SK-N-SH treated with all-trans-retinoic acid at 6 μM for 48 hours (cell line): ENCODE results near the gene ITPRIPL2.

ENCODE experiments used
- ATAC-seq: fragments of 200-7000 bp; cut with Tn5 transposase; 3 replicates; pipeline ENCODE4 v1.9.1; 2020; ENCODE audit warnings: mild to moderate bottlenecking, moderate library complexity
- BACH2 ChIP-seq: fragments of 250-450 bp; sonication (Bioruptor Pico); IDR thresholded peaks from 2 replicates; pipeline ENCODE4 v1.9.0; 2021; ENCODE audit warnings: mild to moderate bottlenecking, borderline replicate concordance
- ESRRG ChIP-seq: fragments of 250-450 bp; sonication (Bioruptor Pico); IDR thresholded peaks from 2 replicates; pipeline ENCODE4 v1.6.1; 2021; ENCODE audit warnings: mild to moderate bottlenecking
- ISL1 ChIP-seq: fragments of 250-450 bp; sonication (Bioruptor Pico); IDR thresholded peaks from 2 replicates; pipeline ENCODE4 v2.1.2; 2022; ENCODE audit warnings: mild to moderate bottlenecking, moderate library complexity
- PPARA ChIP-seq: fragments of 250-450 bp; sonication (Bioruptor Pico); IDR thresholded peaks from 2 replicates; pipeline ENCODE4 v1.5.0; 2020; ENCODE audit warnings: mild to moderate bottlenecking, borderline replicate concordance
- RARB ChIP-seq: fragments of 250-450 bp; sonication (Bioruptor Pico); IDR thresholded peaks from 2 replicates; pipeline ENCODE4 v1.8.0; 2021; ENCODE audit warnings: mild to moderate bottlenecking, moderate library complexity
- SNAI2 ChIP-seq: fragments of 250-450 bp; sonication (Bioruptor Pico); IDR thresholded peaks from 2 replicates; pipeline ENCODE4 v1.5.0; 2020; ENCODE audit warnings: mild to moderate bottlenecking, moderate library complexity
- TCF4 ChIP-seq: fragments of 250-450 bp; sonication (Bioruptor Pico); IDR thresholded peaks from 2 replicates; pipeline ENCODE4 v1.8.0; 2021; ENCODE audit warnings: mild to moderate bottlenecking, moderate library complexity, borderline replicate concordance
- ZC3H10 ChIP-seq: fragments of 250-450 bp; sonication (Bioruptor Pico); IDR thresholded peaks from 2 replicates; pipeline ENCODE4 v1.5.1; 2021; ENCODE audit warnings: mild to moderate bottlenecking, moderate library complexity
- ZFP3 ChIP-seq: fragments of 250-450 bp; sonication (Bioruptor Pico); IDR thresholded peaks from 2 replicates; pipeline ENCODE4 v1.5.0; 2020; ENCODE audit warnings: mild to moderate bottlenecking, moderate library complexity
- ZFP30 ChIP-seq: fragments of 450-650 bp; formaldehyde crosslinking; IDR thresholded peaks from 2 replicates; pipeline ENCODE4 v1.5.0; 2022; ENCODE audit warnings: mild to moderate bottlenecking, moderate library complexity
- ZNF70 ChIP-seq: fragments of 450-650 bp; formaldehyde crosslinking; IDR thresholded peaks from 2 replicates; pipeline ENCODE4 v1.5.0; 2020; ENCODE audit warnings: mild to moderate bottlenecking, moderate library complexity
- ZNF8 ChIP-seq: fragments of 450-650 bp; formaldehyde crosslinking; IDR thresholded peaks from 2 replicates; pipeline ENCODE4 v1.5.0; 2020; ENCODE audit warnings: mild to moderate bottlenecking, moderate library complexity
- TF ChIP-seq, protein P1 (sequence below): fragments of 250-450 bp; sonication (Bioruptor Pico); IDR thresholded peaks from 2 replicates; pipeline ENCODE4 v1.5.1; 2020; ENCODE audit warnings: low read depth, mild to moderate bottlenecking, moderate library complexity
- TF ChIP-seq, protein P2 (sequence below): fragments of 250-450 bp; sonication (Bioruptor Pico); IDR thresholded peaks from 2 replicates; pipeline ENCODE4 v1.8.0; 2020; ENCODE audit warnings: mild to moderate bottlenecking, moderate library complexity, borderline replicate concordance
- TF ChIP-seq, protein P3 (sequence below): fragments of 250-450 bp; sonication (Bioruptor Pico); IDR thresholded peaks from 2 replicates; pipeline ENCODE4 v1.8.0; 2021; ENCODE audit warnings: low read depth, mild to moderate bottlenecking, moderate library complexity, borderline replicate concordance
- TF ChIP-seq, protein P4 (sequence below): fragments of 250-450 bp; sonication (Bioruptor Pico); IDR thresholded peaks from 2 replicates; pipeline ENCODE4 v1.5.1; 2021; ENCODE audit warnings: mild to moderate bottlenecking, moderate library complexity
- TF ChIP-seq, protein P5 (sequence below): fragments of 250-450 bp; sonication (Bioruptor Pico); IDR thresholded peaks from 2 replicates; pipeline ENCODE4 v1.5.0; 2020; ENCODE audit warnings: mild to moderate bottlenecking, moderate library complexity

The ITPRIPL2 gene

DNA sequence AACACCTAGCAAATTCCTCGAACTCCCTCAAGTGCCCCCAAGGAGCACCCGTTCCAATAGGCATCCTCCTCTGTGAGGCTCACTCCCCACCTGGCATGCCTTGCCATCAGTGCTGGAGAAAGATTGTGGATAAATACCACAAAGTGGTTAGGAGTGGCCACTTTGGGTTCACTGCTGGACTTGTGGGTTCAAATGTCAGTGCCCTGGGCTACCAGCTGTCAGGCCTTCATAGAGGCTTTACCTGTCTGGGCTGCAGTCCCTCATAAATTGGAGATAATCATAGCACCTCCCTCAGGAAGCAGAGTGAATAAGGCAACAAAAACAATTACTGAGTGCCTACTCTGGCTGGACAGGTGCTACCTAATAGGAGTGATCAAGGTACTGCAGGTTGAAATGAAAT is 52.7 kb downstream of the ITPRIPL2 start:
- TF ChIP-seq PPARA (CRISPR knock-in tag) (no peak), ISL1 (CRISPR knock-in tag) (no peak), ZFP3 (CRISPR knock-in tag) (no peak), TCF4 (CRISPR knock-in tag) (no peak), ESRRG (CRISPR knock-in tag) (no peak), ZC3H10 (CRISPR knock-in tag) (no peak), SNAI2 (no peak), ZNF8 (CRISPR knock-in tag) (no peak), ZFP30 (CRISPR knock-in tag) (no peak), RARB (no peak), BACH2 (CRISPR knock-in tag) (no peak), ZNF70 (no peak)
- TF ChIP-seq, protein P1, sequence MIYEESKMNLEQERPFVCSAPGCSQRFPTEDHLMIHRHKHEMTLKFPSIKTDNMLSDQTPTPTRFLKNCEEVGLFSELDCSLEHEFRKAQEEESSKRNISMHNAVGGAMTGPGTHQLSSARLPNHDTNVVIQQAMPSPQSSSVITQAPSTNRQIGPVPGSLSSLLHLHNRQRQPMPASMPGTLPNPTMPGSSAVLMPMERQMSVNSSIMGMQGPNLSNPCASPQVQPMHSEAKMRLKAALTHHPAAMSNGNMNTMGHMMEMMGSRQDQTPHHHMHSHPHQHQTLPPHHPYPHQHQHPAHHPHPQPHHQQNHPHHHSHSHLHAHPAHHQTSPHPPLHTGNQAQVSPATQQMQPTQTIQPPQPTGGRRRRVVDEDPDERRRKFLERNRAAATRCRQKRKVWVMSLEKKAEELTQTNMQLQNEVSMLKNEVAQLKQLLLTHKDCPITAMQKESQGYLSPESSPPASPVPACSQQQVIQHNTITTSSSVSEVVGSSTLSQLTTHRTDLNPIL, result no peak
- TF ChIP-seq, protein P2, sequence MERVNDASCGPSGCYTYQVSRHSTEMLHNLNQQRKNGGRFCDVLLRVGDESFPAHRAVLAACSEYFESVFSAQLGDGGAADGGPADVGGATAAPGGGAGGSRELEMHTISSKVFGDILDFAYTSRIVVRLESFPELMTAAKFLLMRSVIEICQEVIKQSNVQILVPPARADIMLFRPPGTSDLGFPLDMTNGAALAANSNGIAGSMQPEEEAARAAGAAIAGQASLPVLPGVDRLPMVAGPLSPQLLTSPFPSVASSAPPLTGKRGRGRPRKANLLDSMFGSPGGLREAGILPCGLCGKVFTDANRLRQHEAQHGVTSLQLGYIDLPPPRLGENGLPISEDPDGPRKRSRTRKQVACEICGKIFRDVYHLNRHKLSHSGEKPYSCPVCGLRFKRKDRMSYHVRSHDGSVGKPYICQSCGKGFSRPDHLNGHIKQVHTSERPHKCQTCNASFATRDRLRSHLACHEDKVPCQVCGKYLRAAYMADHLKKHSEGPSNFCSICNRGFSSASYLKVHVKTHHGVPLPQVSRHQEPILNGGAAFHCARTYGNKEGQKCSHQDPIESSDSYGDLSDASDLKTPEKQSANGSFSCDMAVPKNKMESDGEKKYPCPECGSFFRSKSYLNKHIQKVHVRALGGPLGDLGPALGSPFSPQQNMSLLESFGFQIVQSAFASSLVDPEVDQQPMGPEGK (CRISPR knock-in tag), result no peak
- TF ChIP-seq, protein P3, sequence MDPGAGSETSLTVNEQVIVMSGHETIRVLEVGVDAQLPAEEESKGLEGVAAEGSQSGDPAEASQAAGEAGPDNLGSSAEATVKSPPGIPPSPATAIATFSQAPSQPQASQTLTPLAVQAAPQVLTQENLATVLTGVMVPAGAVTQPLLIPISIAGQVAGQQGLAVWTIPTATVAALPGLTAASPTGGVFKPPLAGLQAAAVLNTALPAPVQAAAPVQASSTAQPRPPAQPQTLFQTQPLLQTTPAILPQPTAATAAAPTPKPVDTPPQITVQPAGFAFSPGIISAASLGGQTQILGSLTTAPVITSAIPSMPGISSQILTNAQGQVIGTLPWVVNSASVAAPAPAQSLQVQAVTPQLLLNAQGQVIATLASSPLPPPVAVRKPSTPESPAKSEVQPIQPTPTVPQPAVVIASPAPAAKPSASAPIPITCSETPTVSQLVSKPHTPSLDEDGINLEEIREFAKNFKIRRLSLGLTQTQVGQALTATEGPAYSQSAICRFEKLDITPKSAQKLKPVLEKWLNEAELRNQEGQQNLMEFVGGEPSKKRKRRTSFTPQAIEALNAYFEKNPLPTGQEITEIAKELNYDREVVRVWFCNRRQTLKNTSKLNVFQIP (CRISPR knock-in tag), result no peak
- TF ChIP-seq, protein P4, sequence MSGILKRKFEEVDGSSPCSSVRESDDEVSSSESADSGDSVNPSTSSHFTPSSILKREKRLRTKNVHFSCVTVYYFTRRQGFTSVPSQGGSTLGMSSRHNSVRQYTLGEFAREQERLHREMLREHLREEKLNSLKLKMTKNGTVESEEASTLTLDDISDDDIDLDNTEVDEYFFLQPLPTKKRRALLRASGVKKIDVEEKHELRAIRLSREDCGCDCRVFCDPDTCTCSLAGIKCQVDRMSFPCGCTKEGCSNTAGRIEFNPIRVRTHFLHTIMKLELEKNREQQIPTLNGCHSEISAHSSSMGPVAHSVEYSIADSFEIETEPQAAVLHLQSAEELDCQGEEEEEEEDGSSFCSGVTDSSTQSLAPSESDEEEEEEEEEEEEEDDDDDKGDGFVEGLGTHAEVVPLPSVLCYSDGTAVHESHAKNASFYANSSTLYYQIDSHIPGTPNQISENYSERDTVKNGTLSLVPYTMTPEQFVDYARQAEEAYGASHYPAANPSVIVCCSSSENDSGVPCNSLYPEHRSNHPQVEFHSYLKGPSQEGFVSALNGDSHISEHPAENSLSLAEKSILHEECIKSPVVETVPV, result no peak
- TF ChIP-seq, protein P5, sequence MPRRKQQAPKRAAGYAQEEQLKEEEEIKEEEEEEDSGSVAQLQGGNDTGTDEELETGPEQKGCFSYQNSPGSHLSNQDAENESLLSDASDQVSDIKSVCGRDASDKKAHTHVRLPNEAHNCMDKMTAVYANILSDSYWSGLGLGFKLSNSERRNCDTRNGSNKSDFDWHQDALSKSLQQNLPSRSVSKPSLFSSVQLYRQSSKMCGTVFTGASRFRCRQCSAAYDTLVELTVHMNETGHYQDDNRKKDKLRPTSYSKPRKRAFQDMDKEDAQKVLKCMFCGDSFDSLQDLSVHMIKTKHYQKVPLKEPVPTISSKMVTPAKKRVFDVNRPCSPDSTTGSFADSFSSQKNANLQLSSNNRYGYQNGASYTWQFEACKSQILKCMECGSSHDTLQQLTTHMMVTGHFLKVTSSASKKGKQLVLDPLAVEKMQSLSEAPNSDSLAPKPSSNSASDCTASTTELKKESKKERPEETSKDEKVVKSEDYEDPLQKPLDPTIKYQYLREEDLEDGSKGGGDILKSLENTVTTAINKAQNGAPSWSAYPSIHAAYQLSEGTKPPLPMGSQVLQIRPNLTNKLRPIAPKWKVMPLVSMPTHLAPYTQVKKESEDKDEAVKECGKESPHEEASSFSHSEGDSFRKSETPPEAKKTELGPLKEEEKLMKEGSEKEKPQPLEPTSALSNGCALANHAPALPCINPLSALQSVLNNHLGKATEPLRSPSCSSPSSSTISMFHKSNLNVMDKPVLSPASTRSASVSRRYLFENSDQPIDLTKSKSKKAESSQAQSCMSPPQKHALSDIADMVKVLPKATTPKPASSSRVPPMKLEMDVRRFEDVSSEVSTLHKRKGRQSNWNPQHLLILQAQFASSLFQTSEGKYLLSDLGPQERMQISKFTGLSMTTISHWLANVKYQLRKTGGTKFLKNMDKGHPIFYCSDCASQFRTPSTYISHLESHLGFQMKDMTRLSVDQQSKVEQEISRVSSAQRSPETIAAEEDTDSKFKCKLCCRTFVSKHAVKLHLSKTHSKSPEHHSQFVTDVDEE, result no peak
- TF ChIP-seq, all 23 proteins: peak for 0
- no peak for ATAC-seq

DNA sequence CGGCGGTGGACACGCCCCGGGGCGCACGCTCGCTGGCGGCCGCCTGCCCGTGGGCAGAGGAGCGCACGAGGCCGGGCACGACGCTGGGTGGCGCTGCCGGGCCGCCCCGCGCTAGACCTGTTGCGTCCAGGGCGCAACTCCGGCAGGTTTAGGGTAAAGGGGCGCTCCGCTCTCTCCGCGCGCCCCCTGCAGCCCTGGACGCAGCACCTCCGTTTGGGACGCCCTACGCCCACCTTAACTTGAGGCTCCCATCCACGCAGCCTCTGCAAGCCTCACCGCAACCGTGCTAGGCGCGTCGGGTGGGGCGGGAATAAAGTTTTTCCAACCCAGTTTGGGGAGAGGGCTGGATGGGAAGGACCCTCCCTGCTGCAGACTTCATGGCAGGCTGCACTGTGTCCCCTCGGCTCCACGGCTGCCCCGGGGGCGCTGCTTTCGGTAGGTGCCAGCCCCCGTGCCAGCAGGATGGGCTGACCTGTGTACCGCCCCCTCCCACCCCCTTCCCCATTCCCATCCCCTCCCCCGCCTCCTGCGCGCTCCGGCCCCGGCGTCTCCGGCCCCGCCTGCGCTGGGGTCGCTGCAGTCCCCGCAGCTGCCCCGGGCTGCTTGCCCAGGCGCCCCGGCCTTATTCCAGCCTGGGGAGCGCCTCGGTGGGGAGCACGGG is 54.1 kb downstream of the ITPRIPL2 start, which contains the start of gene SYT17:
SYT17 (plus strand) TSS at position 531 of the 661 bp plus-strand sequence. CDS start 407 bp downstream, outside the sequence.
- TF ChIP-seq ZFP3 (CRISPR knock-in tag), result peak; percentile 41; the same call in 1 of the 2 replicates
- TF ChIP-seq, protein P4, result no peak
- ATAC-seq, result peak; percentile 96

DNA sequence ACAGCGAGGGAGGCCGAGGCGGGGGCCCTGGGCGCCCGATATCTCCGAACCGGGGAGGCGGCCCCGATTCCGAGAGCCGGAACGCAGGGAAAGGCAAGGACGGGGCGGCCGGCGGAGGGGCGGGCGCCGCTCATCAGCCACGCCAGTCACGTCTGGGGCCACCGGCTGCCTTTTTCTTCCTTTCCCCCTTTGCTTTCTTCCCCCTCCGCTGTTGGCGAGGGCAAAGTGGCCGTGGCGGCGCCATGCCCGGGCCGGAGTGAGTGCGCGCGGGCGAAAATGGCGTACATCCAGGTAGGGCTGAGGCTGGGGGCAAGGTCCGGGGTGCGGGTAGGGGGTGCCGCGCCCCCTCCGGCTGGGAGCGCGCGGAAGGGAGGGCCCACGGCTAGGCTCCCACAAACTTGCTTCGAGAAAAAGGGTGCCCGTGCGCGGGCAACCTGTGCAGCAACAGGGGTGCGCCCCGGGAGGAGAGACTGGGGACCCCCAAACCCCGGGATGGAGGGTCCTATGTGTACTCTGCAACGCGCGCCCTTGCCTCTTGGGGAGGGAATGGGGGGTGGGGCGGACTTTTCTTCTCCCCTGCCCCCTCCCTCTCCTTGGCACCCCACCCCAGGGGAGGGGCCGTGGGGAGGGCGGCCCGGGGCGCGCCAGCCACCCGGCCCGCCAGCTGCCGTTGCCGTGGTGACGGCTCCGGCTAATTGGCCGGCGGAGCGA is 54.8 kb downstream of the ITPRIPL2 start:
- peak; percentile 51 for ATAC-seq
- no peak for TF ChIP-seq ZC3H10 (CRISPR knock-in tag)
- TF ChIP-seq, all 23 proteins: peak for 0
